MV-4-11 (cell line): Measurements from ENCODE around the gene MVP.
"Not testable (repeated sequence)": the region's sequence is repeated elsewhere in the genome, so short reads cannot be mapped to it uniquely, and the experiment has no call there.

ENCODE experiments used
- DNase-seq: peaks from one replicate; lab custom pipeline; 2025; lab: John Stamatoyannopoulos, UW

The MVP gene

DNA sequence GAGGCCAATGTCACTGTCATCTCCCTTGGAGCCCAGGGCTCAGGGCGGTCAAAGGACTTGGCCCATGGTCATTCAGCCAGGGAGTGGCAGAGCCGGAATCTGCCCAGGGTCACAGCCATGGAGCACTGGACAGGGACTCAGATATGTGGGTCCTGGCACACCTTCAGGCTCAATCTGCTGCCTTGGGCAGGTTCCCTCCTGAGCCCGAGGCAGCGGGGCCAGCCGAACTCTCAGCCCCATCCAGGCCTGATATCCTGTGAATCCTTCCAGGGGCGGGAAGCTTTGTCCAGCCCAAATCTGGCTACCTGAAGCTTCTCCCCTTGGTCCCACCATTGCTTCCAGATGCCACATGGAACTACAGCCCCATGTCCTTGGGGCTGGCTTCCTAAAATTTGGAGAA, 54.9 kb downstream of the MVP start:
- no peak for DNase-seq

DNA sequence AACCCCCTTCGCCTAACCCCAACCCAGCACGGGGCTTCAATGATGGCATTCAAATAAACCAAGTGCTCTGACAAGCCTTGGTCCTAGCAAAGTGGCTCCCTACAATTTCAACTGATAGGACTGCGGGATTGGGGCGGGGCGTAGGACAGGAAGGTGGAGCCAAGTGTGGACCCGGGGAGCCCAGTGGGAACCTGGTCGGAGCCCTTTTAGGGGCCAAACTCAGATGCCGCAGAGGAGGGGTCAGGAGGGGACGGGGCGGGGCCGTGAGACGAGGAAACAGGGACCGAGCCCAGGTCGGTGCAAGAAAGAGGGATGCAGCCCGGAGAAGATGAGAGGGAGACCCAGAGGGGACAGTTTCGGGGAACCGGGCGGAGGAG, 55.9 kb downstream of the MVP start:
- DNase-seq = no peak

DNA sequence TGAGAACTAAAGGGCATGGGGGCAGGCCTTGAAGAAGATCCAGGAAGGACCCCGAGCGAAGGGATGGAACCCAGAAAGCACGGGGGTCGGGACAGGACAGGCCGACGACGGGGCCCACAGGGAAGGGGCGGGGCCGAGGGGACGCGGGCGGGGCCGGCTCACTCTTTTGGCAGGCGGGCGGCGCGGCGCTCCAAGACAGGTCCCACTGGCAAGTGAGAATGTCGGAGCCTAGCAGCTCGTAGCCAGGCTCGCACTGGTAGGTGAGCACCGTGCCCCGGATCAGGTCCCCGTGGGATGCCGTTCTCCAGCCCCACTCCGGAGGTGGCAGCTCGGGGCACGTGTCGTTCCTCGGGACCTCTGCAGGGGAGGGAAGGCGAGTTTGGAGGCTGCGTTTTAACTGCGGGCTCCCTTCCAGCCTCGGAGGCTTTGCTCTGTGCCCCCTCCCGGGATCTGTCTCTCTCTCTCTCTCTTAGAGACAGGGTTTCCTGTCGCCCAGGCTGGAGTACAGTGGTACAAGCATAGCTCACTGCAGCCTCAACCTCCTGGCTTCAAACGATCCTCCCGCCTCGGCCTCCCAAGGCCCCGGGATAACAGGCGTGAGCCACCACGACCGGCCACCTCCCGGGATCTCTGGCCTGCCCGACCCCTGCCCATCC, 56.5 kb downstream of the MVP start:
- no peak for DNase-seq

DNA sequence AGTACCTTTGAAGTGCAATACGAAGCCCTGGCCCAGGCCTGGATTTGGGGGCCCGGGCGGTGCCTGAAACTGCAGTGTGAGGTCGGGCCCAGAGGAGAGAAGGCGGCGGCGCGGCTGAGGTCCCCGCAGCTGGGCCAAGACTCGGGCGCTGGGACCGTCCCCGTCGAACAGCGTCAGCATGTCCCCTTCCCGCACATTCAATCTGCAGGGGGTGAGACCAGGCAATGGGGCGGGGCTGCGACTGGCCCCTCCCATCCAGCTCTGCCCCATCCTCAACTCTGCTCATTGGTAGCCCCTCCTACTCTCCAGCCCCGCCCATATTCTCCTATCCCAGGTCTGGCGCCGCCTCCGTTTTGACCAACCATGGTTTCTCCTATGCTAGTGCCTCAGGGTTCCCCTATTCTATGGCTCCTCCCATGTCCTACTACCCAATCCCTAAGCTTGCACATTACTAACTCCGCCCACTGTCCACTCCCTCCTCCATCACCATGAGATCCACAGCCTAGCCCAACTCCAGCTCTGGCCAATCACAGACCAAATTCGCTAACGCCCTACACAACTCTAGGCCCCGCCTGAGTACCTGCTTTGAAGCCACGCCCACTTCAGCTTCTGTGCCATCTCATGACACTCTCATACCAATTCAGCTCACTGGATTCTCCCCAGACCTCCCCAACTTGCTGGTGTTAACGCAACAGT, 57.2 kb downstream of the MVP start:
- peak; percentile 56 for DNase-seq

DNA sequence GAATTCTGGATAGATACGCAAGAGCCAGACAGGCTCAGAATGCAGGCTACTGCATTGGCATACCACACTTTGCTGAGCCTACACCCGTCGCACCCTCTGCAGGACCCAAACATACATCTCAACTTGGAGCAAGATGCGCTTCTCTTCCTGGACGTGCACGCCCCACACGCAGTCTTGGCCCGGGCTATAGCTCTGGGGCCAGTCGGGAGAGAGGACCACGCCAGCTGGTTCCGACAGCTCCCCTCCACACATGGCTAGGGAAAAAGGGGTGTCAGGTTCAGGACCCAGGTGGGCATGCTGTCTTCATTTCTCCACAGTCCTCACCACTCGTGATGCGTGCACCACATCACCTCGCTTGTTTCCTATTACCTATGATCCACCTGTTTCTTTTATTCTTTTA, 57.9 kb downstream of the MVP start:
- DNase-seq = no peak

GRCh38 chr16:29881050-29881449, 60.8 kb downstream of the MVP start:
- no peak for DNase-seq

GRCh38 chr16:29883987-29884386, 63.7 kb downstream of the MVP start:
- no peak for DNase-seq

DNA sequence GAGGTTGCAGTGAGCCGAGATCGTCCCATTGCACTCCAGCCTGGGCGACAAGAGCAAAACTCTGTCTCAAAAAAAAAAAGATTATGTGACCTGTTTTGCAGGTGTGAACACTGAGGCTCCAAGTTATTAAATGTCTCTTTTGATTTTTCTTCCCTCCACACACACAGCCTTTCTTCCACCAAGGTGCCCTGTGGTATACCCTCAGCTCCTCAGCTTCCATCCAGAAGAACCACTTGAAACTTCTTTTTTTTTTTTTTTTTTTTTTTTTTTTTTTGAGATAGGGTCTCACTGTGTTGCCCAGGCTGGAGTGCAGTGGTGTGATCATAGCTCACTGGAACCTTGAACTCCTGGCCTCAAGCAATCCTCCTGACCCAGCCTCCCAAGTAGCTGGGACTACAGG, 69.1 kb downstream of the MVP start:
- DNase-seq = not testable (repeated sequence)

GRCh38 chr16:29891525-29892457, 71.5 kb downstream of the MVP start:
- DNase-seq = peak; percentile 88

GRCh38 chr16:29892458-29892813, 72.2 kb downstream of the MVP start:
- DNase-seq = peak; percentile 69

GRCh38 chr16:29893553-29893952, 73.3 kb downstream of the MVP start:
- DNase-seq = no peak

DNA sequence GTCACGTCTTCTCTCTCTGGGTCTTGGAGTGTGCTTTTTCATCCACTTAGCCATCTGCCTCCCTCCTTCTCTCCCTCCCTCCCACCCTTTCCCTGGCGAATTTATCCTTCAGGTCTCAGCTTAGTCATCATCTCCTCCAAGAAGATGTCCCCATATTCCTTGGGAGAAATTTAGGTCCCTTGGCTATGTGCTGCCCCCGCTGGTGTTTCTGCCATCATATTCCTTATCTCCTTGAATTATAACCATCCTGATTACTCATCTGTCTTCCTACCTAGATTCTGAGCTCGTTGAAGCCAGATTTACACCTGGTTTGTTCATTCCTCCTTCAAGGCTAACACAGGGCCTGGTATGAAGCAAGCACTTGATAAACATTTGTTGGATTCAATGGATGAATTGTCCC, 74.1 kb downstream of the MVP start:
- DNase-seq = no peak

DNA sequence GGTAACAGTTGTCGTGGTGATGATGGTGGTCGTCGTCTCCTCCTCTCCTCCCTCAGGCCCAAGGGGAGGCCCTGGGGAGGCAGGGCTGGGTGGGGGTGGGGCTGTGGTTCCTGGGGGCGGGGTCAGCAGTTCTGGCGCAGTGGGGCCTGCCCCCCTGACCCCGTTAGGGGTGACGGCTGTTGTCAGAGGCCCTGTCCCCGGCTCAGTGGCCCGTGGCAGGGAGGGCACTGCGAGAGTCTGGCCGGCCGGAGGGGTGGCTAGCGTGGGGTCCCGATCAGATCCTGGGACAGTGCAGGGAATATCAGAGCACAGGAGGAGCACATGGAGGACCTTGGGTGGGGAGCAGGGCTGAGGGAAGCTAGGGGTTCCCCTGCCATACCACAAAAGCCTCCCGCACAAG, 76.6 kb downstream of the MVP start:
- no peak for DNase-seq

DNA sequence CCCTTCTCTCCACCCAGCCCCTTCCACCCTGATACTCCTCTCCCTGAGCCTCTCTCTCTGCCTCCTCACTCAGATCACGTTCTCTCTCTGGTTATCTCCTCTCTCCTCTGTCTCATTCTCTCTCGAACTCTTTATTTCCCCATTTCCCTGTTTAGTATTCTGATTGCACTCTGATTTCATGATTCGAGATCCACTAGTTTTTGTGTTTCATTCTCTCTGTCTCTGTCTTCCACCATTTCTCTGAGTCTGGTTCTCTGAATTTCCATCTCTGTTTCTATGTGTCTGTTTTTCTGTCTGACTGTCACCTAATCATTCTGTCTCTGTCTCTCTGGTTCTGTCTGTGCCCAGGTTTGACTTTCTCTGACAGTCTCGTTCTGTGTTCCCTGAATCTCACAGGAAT, 77.1 kb downstream of the MVP start:
- DNase-seq = no peak
